Amygdala (tissue), 56 donors: Measurements from ENCODE around the gene SIRT5.
A peak's percentile ranks its signal among the peaks of the same experiment; 100 is the strongest.

ENCODE experiments used
- DNase-seq, 56 donors: peaks; one replicate each; lab custom pipeline; 2025; lab: John Stamatoyannopoulos, UW

The SIRT5 gene

DNA sequence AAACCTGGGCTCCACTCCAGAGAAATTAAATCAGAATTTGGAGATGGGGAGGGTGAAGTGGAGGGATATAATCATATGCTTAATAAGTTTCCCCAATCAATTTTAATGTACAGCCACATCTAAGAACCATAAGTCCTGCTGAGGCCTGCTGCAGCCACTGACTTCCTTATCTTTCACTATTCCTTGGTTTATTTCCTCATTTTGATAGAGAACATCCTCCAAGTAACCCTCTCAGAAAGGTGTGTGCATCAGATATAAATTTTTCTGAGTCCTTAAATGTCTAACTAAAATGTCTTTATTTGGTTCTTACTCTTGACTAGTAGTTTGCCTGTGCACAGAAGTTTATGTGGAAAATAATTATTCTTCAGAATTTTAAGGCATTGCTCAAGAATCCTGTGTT, 23.7 kb upstream of the SIRT5 start:
- no peak for DNase-seq

- DNase-seq, result no peak
Observed at GRCh38 chr6:13553646-13554045, 20.8 kb upstream of the SIRT5 start.

DNA sequence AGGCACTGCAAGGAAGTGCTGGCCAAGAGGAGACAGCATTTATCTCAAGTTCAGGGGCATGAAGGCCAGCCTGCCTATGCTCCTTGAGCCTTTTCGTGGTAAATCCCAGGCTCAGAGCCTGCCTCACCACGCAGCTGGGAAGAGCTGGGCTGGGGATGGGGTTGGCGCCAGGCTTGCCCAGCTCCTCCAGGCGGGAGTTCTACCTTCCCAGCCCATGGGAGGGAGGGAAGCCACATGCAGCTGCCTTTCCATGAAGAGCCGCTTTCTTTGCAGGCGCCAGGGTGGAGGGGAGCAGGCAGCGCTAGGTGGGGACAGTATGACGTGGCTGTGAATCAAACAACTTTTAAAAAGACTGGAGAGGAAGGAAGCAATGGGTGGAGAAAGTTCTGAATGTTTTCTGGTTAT, 19.5 kb upstream of the SIRT5 start:
- peak in 35 of 56 donors; percentile 4 to 61 (median 24) for DNase-seq

GRCh38 chr6:13557841-13558240, 16.6 kb upstream of the SIRT5 start:
- peak in 2 of 56 donors; percentile 11 to 20 for DNase-seq

DNA sequence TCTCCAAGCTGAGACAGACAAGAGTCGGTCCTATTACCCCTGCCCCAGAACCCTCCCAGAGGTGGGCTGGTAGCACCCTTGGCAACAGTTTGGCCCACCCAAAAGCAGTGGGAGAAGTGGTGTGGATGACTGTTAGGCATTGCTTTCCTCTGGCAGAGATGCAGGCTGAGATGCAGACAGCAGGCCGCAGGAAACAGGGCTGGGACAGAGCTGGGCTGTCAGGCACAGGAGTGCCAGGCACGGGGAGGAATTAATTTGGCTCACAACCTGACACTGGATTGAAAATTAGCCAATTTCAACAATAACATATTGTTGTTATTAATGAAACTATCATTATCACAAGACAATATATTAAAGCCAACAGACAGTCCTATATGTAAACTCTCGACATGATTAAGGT, 15.7 kb upstream of the SIRT5 start:
- peak in 16 of 56 donors; percentile 5 to 48 (median 15) for DNase-seq

DNA sequence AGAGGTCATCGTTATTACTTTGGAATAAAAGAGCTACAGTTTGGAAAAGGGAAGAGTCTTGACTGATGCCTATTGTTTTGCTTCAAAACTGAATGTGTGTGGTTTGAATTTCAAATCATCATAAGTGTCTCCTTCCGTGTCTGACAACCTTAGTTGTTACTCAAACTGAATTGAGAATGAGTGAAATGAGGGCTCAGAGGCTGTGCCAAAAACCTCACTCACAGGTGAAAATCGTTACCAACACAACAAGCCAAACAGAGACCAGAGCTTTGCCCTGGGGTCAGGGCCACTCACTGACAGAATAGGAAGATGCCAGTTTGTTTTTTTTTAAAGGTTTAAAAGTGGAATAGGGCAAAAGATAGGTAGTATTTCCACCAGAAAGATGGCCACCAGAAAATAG, 15.2 kb upstream of the SIRT5 start:
- DNase-seq, result no peak

DNA sequence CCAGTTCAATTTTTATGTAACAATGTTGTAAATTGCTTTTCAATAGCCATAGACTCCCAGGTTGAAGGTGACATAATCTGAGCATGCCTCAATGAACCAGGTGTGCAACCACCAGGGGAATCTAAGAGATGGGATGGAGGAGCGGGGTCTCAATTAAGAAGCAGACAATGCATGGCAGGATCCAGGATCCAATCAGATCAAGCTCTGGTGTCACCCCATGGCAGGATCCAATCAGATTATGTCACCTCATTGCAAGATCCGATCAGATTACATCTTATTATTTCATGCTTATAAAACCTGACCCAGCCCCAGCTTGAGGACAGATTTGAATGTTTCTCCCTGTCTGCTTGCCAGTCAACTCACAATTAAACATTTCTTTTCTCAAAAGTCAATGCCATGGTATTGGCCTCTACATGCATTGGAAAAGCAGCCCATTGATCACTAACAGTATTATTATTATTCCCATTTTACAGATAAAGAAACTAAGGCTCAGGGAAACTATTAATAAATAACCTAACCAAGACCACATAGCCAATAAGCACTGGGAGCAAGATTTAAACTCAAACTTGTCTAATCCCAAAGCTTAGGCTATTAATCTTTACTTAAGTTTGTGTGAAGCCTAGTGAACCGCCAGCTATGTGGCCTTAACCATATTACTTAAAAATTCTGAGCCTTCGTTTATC, 14.3 kb upstream of the SIRT5 start:
- DNase-seq, result peak in 1 of 56 donors; percentile 13

DNA sequence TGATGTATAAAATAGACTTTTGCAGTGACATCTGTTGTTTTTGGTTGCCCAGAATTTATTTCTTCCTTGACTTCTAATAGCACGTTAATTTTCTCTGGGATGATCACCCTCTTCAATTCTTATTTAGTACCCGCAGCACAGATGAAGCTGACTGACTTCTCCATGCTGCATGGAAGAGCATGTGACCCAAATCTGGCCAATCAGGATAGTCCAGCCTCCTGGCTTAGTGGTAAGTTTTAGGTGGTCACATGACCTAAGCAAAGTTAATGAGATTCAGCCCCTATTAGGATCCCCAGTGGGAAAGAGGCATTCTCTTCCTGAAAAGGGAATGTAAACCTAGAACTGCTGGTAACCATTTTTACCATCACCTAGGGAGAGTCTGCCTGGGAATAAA, 13.8 kb upstream of the SIRT5 start:
- peak in 1 of 56 donors; percentile 31 for DNase-seq

DNA sequence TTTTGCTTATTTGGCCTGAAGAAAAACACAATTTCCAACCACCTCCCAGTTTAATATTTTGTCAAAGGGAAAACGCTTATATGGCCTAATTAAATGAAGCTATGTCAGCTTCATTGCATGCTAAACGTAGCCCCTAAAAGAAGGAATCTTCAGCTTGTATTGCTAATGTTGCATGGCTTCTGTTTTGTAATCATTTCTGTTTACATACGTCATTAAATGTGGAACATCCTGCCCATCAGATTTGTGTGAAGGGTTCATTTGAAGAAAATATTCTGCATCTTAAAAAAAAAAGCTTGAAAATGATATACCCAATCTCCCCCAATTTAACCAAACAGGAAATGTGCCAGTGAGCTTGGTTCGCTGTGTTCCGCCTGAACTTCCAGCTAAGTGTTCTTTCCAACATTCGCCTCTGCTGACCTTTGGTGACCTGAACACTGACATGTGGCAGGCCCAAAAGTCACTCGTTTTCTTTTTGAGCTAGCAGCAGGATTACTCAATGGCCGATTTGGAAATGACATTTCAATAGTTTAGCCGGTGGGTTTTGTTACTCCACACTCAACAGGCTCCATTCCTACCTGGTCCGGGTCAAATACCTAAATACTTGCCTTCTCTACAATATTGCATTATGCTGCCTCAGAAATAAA, 12.7 kb upstream of the SIRT5 start:
- no peak for DNase-seq

- no peak for DNase-seq
Observed at GRCh38 chr6:13563009-13563408, 11.4 kb upstream of the SIRT5 start.

DNA sequence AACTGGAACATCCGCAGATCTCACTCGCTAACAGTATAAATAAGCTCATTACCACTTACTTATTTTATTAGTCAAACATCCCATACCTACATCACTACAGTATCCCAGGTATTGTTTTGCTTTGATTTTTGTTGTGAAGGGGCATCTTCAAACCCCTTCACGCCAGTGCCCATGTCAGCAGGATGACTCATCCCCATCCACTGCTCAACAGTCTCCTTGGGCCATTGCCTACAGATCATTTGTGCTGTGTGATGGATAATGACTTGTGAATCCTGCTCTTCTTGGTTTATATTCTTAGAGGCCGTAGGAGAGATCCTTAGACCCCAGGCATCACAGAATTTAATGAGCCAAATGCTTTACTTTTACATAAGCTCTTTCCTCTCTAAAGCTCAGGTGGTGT, 8.5 kb upstream of the SIRT5 start:
- DNase-seq, result no peak

GRCh38 chr6:13566500-13566899, 7.9 kb upstream of the SIRT5 start:
- no peak for DNase-seq

DNA sequence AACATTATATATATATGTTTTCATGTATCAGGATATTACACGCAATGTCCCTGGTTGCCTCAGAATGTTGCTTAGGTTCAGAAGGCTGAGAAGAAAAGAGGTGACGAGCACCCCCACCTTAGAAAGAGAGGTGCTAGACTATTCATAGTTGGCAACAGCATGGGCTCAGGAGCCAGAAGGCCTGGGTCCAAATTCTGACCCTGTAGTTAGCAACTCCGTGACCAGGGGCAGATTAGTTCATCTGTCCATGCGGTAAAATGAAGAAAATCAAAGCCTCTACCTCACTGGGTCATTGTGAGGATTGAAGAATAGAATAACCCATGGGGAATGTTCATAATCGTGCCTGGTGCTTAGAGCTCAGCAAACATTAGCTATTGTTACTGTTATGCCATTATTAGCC, 5.4 kb upstream of the SIRT5 start:
- DNase-seq, result no peak

- no peak for DNase-seq
Observed at GRCh38 chr6:13572240-13572639, 2.2 kb upstream of the SIRT5 start.

DNA sequence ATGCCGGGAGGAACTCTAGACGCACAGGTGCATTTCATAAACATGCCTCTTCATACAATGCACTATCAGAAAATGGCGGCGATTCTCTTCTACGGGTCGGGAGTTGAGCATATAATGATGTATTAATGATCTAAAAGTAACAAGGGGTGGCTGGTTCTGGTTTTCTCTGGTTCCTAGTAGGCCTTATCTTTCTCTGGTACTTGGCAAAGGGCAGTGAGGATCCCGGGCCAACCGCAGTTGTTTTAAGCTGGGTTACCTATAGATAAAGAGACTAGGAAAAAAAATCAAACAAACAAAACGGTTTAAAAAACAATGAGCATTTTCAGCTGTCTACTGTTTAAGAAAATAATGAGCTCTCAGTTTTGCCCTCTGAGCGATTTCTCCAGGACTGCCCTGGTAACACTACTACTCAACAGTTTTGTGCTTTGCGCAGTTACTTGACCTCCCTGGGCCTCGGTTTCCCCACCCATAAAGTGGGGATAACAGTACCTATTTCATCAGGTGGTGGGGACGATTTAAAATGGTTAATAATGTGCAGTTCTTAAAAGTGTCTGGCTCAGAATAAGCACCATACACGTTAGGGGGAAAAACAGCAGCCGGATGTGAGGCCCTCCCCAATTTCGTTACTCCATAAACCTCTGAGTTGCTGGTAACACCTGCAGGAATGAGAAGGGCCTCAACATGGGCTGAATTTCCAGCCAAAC, 1.3 kb upstream of the SIRT5 start:
- DNase-seq, result no peak

- peak in 16 of 56 donors; percentile 5 to 61 (median 34) for DNase-seq
Observed at GRCh38 chr6:13573669-13574110, 711 bp upstream of the SIRT5 start.

DNA sequence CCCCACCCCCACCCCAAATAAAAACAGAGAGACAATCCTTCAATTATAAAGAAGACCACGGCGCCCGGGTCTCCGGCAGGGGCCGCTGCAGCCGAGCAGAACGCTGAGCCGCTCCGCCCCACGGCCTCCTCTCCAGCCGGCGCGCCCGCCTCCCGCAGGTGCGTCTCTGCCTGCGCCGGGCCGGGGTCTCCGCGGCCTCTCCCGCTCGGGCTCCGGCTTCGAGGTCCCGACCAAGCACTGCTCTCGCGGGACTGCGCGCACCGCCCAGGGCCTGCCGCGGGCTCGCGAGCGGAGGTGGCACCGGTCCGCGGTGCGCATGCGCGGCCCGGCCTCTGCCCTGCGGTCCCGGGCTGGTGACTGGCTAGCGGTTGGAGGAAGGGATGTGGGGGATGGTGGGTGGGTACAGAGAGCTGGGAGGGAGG, 241 bp upstream of the SIRT5 start:
- peak in 54 of 56 donors; percentile 34 to 96 (median 83) for DNase-seq

GRCh38 chr6:13575377-13575775, 975 bp downstream of the SIRT5 start:
- DNase-seq, result no peak

GRCh38 chr6:13576017-13576416, 1.6 kb downstream of the SIRT5 start:
- DNase-seq, result no peak

DNA sequence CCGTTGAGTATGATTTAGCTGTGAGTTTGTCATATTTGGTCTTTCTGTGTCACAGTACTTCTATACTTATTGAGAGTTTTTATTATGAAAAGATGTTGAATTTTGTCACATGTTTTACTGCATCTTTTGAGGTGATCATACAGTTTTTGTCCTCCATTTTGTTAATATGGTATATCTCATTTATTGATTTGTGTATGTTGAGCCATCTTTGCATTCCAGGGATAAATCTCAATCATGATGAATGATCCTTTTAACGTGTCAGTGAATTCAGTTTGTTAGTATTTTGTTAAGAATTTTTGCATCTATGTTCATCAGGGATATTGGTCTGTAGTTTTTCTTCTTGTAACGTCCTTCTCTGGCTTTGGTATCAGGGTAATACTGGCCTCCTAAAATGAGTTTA, 3.5 kb downstream of the SIRT5 start:
- DNase-seq, result no peak

DNA sequence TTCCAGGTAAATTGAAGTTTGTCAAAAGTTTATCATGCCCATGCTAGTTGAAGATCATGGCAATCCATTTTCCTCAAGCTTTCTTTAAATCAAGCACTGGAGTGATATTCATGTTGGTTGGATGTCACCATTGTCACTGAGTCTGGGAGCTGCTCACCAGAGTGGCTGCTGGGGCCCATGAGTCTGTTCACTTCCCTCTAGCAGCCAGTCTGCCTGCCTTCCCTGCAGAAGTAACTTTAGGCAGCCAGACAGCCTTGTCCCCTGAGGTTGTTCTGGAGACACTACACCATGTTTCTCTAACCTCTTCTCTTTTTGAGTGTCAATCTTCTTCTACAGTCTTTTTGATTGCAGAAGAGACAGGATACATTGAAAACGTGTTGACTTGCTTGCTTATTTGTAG, 5.5 kb downstream of the SIRT5 start:
- no peak for DNase-seq
